Activated CD4-positive, alpha-beta T cell treated with anti-CD3 and anti-CD28 coated beads, Interleukin-2, amount 50 U/mL, for 24 hours (primary cell): ENCODE results near the gene NUDT19.
"Not testable (repeated sequence)": the region's sequence is repeated elsewhere in the genome, so short reads cannot be mapped to it uniquely, and the experiment has no call there.

Experiments used
- DNase-seq, 2 donors: peaks; one replicate each; pipeline ENCODE4 v3.0.0-alpha.2; 2020; ENCODE audit warnings: low read depth in 1 of 2, low spot score in 1 of 2

The NUDT19 gene

DNA sequence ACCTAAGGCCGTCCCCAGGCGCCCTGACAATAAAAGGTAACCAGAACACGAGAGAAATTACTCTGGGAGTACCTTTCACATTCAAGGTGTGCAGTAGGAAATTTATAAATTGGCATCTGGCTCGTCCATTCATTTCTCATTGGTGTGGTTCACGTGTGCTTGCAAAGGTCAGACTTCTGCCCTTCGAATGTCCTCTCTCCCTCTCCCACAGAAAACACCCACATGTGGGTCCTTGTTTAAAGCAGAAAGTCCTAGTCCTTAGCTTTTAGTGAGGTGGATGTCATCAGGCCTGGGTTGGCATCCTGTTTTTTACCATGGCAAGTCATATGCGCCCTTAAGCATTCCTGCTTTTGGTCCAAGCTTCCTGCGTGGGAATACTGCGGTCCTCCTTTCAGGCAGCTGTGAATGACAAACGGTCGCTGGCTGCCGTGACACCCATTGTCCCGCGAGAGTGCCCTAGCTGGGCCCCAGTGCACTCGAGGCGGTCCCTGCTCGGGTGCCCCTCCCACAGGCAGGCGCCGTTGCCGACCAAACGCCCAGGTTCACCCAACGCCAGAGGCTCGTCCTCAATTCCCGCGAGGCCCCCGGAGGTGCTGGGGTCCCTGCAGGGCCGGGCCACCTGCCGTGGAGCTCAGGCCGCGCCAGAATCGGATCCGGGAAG lies at the start of gene NUDT19:
Gene NUDT19, plus strand, starts transcription at position 531 of the 661 bp plus-strand sequence. CDS start 140 bp downstream, outside the sequence.
- DNase-seq, result peak; percentile 62 to 78

- DNase-seq, result peak; percentile 9 to 49
These were observed 48.9 kb upstream of the NUDT19 start for GRCh38 chr19:32642771-32643170.

GRCh38 chr19:32646556-32646955 lies 45.1 kb upstream of the NUDT19 start:
- no peak for DNase-seq

DNA sequence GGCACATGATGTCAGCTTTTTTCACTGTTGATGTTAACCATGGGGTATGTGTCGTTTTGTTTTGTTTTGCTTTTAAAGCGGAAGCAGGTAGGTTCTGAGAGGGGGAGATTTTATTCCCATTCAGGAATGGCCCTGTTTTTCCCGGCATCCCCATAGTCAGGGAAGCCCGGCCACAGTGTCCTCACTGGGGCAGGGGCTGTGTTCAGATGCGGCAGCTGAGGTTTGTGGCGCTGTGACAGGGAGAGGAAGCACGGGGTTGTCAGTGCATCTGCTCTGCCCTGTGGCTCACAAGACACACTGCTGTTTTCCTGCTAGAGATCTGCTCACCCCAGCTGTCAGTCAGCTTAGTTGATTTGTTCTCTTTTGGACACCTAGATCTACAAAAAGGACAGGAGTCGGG lies 44.3 kb upstream of the NUDT19 start:
- no peak for DNase-seq

GRCh38 chr19:32649751-32650150 lies 41.9 kb upstream of the NUDT19 start:
- no peak for DNase-seq

GRCh38 chr19:32650671-32651070 lies 41.0 kb upstream of the NUDT19 start:
- DNase-seq, result no peak

DNA sequence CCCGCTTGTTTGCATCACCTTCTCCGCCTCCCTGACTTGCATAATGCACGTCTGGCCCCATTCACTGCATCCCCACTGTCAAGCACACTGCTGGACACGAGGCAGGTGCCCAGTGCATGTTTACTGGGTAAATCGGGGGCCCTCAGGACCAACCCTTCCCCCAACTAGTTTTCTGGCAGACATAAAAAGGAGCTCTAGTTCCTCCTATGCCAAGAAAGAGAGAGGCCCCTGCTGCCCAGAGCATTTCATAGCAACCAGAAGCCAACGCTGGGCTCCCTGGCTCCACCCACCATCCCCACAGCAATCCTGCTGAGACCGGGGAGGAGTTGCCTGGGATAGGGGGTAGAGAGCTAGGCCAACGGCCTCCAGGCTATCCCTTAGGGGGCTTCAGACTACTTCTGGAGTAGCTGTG lies 39.9 kb upstream of the NUDT19 start:
- no peak for DNase-seq

- DNase-seq, result not testable (repeated sequence)
These were observed 39.3 kb upstream of the NUDT19 start for GRCh38 chr19:32652331-32652730.

DNA sequence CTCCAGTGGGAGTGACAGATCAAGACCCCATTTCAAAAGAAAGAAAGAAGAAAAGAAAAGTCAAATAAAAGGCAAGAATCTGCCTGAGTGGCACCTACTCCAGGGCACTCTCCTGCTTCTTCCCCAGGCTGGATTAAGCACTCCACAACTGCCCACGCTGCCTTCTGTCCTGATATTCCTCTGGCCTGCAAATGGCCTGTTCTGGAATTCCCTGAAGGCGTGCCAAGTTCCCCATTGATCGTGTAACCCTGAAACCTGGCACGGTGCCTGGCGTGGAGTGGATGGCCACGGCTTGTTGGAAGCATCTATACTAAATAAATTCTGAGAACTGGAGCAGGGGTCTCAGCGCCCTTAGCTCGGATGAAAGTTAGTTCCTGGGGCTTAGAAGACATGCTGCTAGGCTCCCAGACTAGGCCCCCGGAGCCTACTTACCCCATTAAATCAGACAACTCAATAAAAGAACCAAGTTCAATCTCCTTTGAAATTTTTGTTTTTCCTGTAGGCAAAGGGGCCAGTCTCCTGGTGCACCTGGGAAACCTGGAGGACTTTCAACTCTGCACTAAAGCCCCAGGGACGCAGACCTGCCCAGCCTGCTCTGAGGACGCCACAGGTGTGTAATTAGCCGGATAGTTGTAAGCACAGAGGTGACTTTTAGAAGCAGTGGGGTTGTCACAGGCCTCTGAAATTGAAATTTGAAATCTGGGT lies 38.6 kb upstream of the NUDT19 start:
- no peak for DNase-seq

- no peak for DNase-seq
These were observed 38.1 kb upstream of the NUDT19 start for GRCh38 chr19:32653599-32653915.

DNA sequence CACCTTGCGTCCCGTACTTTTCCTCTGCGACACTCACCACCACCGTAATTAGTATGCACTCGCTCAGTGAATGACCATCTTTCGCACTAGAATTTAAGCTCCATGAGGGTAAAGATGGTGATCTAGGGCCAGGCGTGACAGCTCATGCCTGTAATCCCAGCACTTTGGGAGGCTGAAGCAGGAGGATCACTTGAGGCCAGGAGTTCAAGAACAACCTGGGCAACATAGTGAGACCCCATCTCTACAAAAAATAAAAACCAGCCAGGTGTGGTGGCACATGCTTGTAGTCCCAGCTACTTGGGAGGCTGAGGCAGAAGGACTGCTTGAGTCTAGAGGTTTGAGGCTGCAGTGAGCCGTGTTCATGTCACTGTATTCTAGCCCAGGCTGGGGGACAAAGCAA lies 35.2 kb upstream of the NUDT19 start:
- not testable (repeated sequence) for DNase-seq

- DNase-seq, result no peak
These were observed 33.5 kb upstream of the NUDT19 start for GRCh38 chr19:32658075-32658474.

DNA sequence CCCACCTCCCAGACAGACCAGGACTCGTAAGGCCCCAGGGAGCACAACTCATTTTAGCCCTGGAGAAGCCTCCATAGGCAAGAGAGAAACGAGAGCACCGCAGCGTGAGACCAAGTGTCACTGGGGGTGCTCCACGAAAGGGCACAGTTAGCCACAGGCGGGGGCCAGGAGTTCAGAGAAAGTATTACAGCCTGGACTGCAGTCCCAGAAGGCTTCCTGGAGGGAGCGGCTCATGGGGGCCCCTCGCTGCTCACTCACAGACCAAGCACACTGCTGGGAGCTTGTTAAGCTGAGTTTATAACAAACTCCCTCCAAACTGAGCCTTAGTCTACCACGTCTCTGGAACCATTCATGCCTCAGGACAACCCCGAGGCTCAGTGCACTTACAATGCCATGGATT lies 33.1 kb upstream of the NUDT19 start:
- no peak for DNase-seq

DNA sequence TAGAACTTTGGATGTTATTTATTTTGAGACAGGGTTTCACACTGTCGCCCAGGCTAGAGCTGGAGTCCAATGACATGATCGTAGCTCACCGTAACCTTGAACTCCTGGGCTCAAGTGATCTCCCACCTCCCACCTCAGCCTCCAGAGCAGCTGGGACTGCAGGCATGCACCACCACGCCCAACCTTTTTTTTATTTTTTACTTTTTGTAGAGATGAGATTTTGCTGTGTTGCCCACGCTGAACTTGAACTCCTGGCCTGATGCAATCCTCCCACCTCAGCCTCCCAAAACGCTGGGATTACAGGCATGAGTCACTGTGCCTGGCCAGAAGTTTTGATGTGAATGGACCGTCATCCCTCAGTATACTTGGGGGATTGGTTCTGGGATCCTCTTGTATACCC lies 30.3 kb upstream of the NUDT19 start:
- no peak for DNase-seq

GRCh38 chr19:32662186-32662585 lies 29.4 kb upstream of the NUDT19 start:
- no peak for DNase-seq

DNA sequence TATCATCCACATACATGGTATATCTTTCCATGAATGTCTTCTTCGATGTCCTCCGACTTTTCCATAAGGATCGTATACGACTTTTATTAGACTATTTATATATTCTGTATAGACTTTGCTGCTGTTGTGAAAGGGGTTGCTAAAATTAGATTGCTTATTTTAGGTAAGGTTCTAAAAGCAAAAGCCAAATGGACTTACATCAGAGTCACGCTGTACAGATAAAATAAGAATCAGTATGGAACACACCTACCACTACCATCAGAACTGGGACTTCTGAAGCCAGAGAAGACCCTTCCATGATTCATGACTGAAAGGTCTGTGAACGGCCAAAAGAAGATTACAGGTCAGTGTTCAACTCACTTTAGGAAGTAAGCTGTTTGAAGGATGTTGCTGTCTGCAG lies 25.5 kb upstream of the NUDT19 start:
- no peak for DNase-seq

- no peak for DNase-seq
These were observed 22.3 kb upstream of the NUDT19 start for GRCh38 chr19:32669310-32669709.

DNA sequence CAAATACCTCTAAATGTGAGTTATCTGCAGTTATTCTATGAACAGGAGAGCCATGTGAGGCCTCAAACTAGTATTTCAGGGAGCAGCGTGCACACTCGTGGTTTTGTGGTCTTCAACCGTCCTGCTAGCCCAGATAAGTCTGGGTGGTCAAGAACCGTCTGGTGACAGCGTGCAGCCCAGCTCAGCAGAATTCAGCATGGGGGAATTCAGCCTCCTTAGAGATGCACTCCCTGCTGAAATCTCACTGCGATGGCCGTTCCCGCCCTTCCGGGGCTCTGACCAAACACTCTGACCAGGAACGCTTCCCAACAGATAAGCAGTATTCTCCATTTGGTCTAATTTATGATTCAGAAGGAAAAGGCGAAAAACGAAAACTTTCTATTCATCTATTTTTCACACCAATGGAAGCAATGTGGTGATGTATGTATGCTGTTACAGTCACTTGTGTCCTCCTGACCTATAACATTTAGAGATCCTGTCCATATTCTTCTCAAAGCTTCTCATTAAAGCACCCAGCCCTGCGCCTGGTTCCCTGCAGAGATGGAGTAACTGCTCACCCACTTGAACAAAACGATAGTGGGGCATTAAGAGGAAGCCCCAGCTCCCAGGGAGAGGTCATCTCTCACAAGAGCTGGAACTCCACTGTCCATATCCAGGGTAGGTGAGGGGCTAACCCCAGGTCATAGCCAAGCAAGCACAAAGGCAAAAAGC lies 19.6 kb upstream of the NUDT19 start:
- no peak for DNase-seq

DNA sequence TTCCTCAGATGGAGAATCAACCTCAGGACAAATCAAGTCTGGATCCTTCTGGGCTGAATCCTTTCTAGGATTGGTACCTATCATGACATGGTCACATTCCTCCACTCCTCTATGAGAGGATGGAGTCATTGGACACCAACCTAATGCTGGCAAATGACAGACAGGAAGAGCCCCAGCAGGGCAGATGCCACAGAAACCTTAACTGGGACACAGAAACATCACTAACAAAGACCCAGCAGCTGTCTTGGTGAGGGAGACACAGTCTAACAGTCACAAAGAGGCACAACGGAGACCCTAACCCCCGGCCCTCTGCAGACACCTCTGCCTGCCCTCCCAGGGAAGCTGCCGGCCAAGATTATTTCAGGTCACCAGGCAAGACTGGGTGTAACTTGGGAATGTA lies 18.8 kb upstream of the NUDT19 start:
- no peak for DNase-seq

DNA sequence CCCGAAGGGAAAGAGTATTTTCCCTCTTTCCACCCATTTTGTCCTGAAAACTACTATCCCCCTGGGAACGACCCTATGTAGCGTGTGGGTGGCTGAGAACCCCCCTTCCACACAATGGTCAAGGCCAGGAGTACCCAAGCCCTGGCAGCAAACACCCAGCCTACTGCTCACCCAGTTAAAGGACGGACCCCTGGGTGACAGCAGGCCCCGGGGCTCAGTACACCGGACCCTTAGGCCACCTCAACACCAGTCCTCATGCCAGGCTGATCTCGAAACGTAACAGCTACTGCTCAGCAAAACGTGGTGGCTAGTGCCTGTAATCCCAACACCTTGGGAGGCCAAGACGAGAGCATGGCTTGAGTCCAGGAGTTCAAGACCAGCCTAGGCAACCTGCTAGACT lies 18.0 kb upstream of the NUDT19 start:
- no peak for DNase-seq

GRCh38 chr19:32674153-32674930 lies 17.3 kb upstream of the NUDT19 start:
- no peak for DNase-seq
